Neural progenitor cell (in vitro differentiated cells): ENCODE data around the gene MUC21. TPM values are rescaled to one million over a fixed set of nuclear protein-coding genes. Genes with fewer than 3 reads are reported as not detected.
"Not testable (repeated sequence)": the region's sequence is repeated elsewhere in the genome, so short reads cannot be mapped to it uniquely, and the experiment has no call there.

Experiments
- DNase-seq: peaks from one replicate; pipeline ENCODE4 v3.0.0-alpha.2; 2016; ENCODE audit warnings: low spot score
- H2AFZ ChIP-seq: fragments of 200-600 bp; sonication (generic); replicated peaks from 2 replicates; pipeline ENCODE4 v1.6.1; 2016; ENCODE audit warnings: antibody characterized with exemption
- H3F3A ChIP-seq: fragments of 200-600 bp; sonication (generic); 2 replicates; pipeline ENCODE4 v1.6.1; 2016; ENCODE audit warnings: antibody characterized with exemption, low read depth
- H3K27ac ChIP-seq: fragments of 200-600 bp; sonication (generic); 2 replicates; pipeline ENCODE4 v1.5.1; 2016; ENCODE audit warnings: mild to moderate bottlenecking
- H3K27me3 ChIP-seq: fragments of 200-600 bp; sonication (generic); 2 replicates; pipeline ENCODE4 v1.6.1; 2016; ENCODE audit warnings: mild to moderate bottlenecking, moderate library complexity
- H3K36me3 ChIP-seq: fragments of 200-600 bp; sonication (generic); 2 replicates; pipeline ENCODE4 v1.5.1; 2016
- H3K4me1 ChIP-seq: fragments of 200-600 bp; sonication (generic); 2 replicates; pipeline ENCODE4 v1.6.1; 2016; ENCODE audit warnings: mixed run types
- H3K4me2 ChIP-seq: fragments of 200-600 bp; sonication (generic); 2 replicates; pipeline ENCODE4 v1.6.1; 2016
- H3K4me3 ChIP-seq: fragments of 200-600 bp; sonication (generic); 2 replicates; pipeline ENCODE4 v1.5.1; 2016
- H3K79me2 ChIP-seq: fragments of 200-600 bp; sonication (generic); 2 replicates; pipeline ENCODE4 v1.6.1; 2016; ENCODE audit warnings: low read depth
- H3K9ac ChIP-seq: fragments of 200-600 bp; sonication (generic); 2 replicates; pipeline ENCODE4 v1.6.1; 2016
- H3K9me3 ChIP-seq: fragments of 200-600 bp; sonication (generic); 2 replicates; pipeline ENCODE4 v1.5.1; 2016; ENCODE audit warnings: low read depth
- H4K20me1 ChIP-seq: fragments of 200-600 bp; sonication (generic); 2 replicates; pipeline ENCODE4 v1.6.1; 2016; ENCODE audit warnings: low read depth
- H3K27ac Mint-ChIP-seq: 3 replicates; pipeline ENCODE4 v1.8.0; 2021; ENCODE audit warnings: mixed read lengths
- H3K27me3 Mint-ChIP-seq: 2 replicates; pipeline ENCODE4 v1.8.0; 2022; ENCODE audit warnings: low read depth, mild to moderate bottlenecking, inconsistent platforms, moderate library complexity, mixed read lengths; ENCODE audit not compliant: insufficient read depth
- H3K36me3 Mint-ChIP-seq: 3 replicates; pipeline ENCODE4 v1.8.0; 2021; ENCODE audit warnings: mixed read lengths
- H3K4me1 Mint-ChIP-seq: 3 replicates; pipeline ENCODE4 v1.8.0; 2021; ENCODE audit warnings: mixed read lengths
- H3K4me3 Mint-ChIP-seq: 3 replicates; pipeline ENCODE4 v1.8.0; 2021; ENCODE audit warnings: mild to moderate bottlenecking, moderate library complexity, mixed read lengths
- H3K9me3 Mint-ChIP-seq: 3 replicates; pipeline ENCODE4 v1.8.0; 2020; ENCODE audit warnings: mixed read lengths
- CTCF ChIP-seq: fragments of 200-600 bp; sonication (generic); IDR thresholded peaks from 2 replicates; pipeline ENCODE4 v1.5.1; 2017; ENCODE audit warnings: antibody characterized with exemption, mild to moderate bottlenecking
- EZH2 ChIP-seq: fragments of 200-600 bp; sonication (generic); IDR thresholded peaks from 2 replicates; pipeline ENCODE4 v1.6.1; 2017; ENCODE audit warnings: antibody characterized with exemption, mild to moderate bottlenecking, moderate library complexity
- EZH2phosphoT487 ChIP-seq: fragments of 200-600 bp; sonication (generic); IDR thresholded peaks from 2 replicates; pipeline ENCODE4 v1.6.1; 2017; ENCODE audit warnings: antibody characterized with exemption
- total RNA-seq: library from RNA; depleted of rRNA; stranded (reverse); fragments of >200 nt; gene quantifications from 2 replicates; pipeline ENCODE4 v1.2.3, GENCODE V29; 2015; ENCODE audit warnings: low replicate concordance

MUC21 gene
- total RNA-seq, 1 donor from 2014 or later = not detected

DNA sequence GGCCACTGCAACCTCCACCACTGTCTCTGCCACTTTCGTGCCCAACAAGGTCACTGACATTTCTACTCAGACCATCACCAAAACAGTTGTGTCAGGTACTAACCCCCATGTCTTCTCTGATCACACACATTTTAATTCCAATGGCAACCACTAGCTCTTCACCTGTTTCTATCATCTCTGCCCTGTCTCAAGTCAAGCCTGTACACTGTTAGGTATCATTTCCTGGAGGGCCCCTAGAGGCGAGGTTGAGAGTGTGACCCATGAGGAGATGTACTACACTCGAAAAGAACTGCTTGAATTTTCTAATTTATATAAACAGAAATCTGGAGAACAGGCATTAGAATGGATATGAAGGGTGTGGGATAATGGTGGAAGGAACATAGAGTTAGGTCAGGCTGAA is 17.4 kb upstream of the MUC21 start:
- H3K4me3 ChIP-seq = no peak overlapping the region
- Mint-ChIP-seq H3K9me3 (peaks cover 4% of the 10 kb centered on the region), H3K4me3 (no peak overlapping the region), H3K27me3 (peaks cover 6% of the 10 kb centered on the region), H3K4me1 (peaks cover 3% of the 10 kb centered on the region), H3K36me3 (no peaks in the 10 kb centered on the region), H3K27ac (no peak overlapping the region)
- TF ChIP-seq CTCF (no peak), EZH2 (no peak), EZH2phosphoT487 (no peak)
- H3K36me3 ChIP-seq = no peaks in the 10 kb centered on the region
- DNase-seq = no peak
- no peak overlapping the region for H3K4me2 ChIP-seq
- H3K27ac ChIP-seq = no peak overlapping the region
- H3F3A ChIP-seq = no peaks in the 10 kb centered on the region
- H2AFZ ChIP-seq = no peak overlapping the region
- H4K20me1 ChIP-seq = no peaks in the 10 kb centered on the region
- no peak overlapping the region for H3K9ac ChIP-seq
- no peaks in the 10 kb centered on the region for H3K79me2 ChIP-seq
- no peaks in the 10 kb centered on the region for H3K4me1 ChIP-seq
- H3K9me3 ChIP-seq = no peaks in the 10 kb centered on the region
- H3K27me3 ChIP-seq = no peaks in the 10 kb centered on the region

DNA sequence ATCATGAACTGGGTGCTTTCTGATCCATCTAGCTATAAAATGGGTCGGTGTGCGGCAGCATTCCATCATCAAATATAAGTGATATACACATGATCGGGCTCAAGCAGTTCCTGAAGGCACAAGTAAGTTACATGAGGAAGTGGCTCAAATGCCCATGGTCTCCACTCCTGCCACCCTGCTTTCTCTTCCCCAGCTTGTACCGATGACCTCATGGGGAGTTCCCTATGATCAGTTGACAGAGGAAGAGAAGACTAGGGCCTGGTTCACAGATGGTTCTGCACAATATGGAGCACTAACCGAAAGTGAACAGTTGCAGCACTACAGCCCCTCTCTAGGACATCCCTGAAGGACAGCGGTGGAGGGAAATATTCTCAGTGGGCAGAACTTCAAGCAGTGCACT is 14.3 kb upstream of the MUC21 start:
- not testable (repeated sequence) for H3K27me3 Mint-ChIP-seq, H3K27me3 ChIP-seq

GRCh38 chr6:30970946-30971345 is 12.6 kb upstream of the MUC21 start:
- Mint-ChIP-seq H3K4me3 (no peak overlapping the region), H3K27ac (no peak overlapping the region), H3K4me1 (no peaks in the 10 kb centered on the region), H3K9me3 (peaks cover 2% of the 10 kb centered on the region), H3K36me3 (no peaks in the 10 kb centered on the region), H3K27me3 (peaks cover 3% of the 10 kb centered on the region)
- no peaks in the 10 kb centered on the region for H3K27me3 ChIP-seq
- DNase-seq = no peak
- H3K4me1 ChIP-seq = no peaks in the 10 kb centered on the region
- H4K20me1 ChIP-seq = no peaks in the 10 kb centered on the region
- H3K27ac ChIP-seq = no peak overlapping the region
- no peak overlapping the region for H3K9ac ChIP-seq
- H3K4me3 ChIP-seq = no peak overlapping the region
- H3K79me2 ChIP-seq = no peaks in the 10 kb centered on the region
- no peak for TF ChIP-seq CTCF
- no peak for TF ChIP-seq EZH2
- TF ChIP-seq EZH2phosphoT487 = no peak
- no peak overlapping the region for H3K4me2 ChIP-seq
- H2AFZ ChIP-seq = no peak overlapping the region
- H3K36me3 ChIP-seq = no peaks in the 10 kb centered on the region
- no peaks in the 10 kb centered on the region for H3K9me3 ChIP-seq
- no peaks in the 10 kb centered on the region for H3F3A ChIP-seq

More for the DNA sequence above, 14.3 kb upstream of the MUC21 start:
- not testable (repeated sequence) for H3K27ac Mint-ChIP-seq, H3K4me3 Mint-ChIP-seq, H3K4me1 ChIP-seq, H3K36me3 ChIP-seq, H3K4me3 ChIP-seq, H3F3A ChIP-seq, H4K20me1 ChIP-seq, H3K4me1 Mint-ChIP-seq, H3K9me3 ChIP-seq, H3K4me2 ChIP-seq, H3K36me3 Mint-ChIP-seq, H3K9ac ChIP-seq, H3K9me3 Mint-ChIP-seq, H3K27ac ChIP-seq, DNase-seq, H2AFZ ChIP-seq, H3K79me2 ChIP-seq

- Histone ChIP-seq H4K20me1 (no peaks in the 10 kb centered on the region), H3K4me2 (no peak overlapping the region), H3K79me2 (no peaks in the 10 kb centered on the region), H3K4me3 (no peak overlapping the region), H3F3A (no peaks in the 10 kb centered on the region), H3K4me1 (no peaks in the 10 kb centered on the region), H3K9me3 (no peaks in the 10 kb centered on the region), H3K27me3 (no peaks in the 10 kb centered on the region), H3K9ac (no peak overlapping the region), H2AFZ (no peak overlapping the region), H3K27ac (no peak overlapping the region), H3K36me3 (no peaks in the 10 kb centered on the region)
- Mint-ChIP-seq H3K4me3 (no peak overlapping the region), H3K9me3 (no peaks in the 10 kb centered on the region), H3K36me3 (no peaks in the 10 kb centered on the region), H3K27me3 (peaks cover 5% of the 10 kb centered on the region), H3K4me1 (no peaks in the 10 kb centered on the region), H3K27ac (no peak overlapping the region)
- DNase-seq = no peak
- TF ChIP-seq EZH2 (no peak), CTCF (no peak), EZH2phosphoT487 (no peak)
These were observed 10.7 kb upstream of the MUC21 start for GRCh38 chr6:30972816-30973215.
